ENCODE data around the gene G6PC3. TPM values are rescaled to one million over a fixed set of nuclear protein-coding genes. Genes with fewer than 3 reads are reported as not detected.
A peak's percentile ranks its signal among the peaks of the same experiment; 100 is the strongest.

The G6PC3 gene
- total RNA-seq, 8 experiments from 2014 or later = 43.6 to 194 (median 63.4) TPM

DNA sequence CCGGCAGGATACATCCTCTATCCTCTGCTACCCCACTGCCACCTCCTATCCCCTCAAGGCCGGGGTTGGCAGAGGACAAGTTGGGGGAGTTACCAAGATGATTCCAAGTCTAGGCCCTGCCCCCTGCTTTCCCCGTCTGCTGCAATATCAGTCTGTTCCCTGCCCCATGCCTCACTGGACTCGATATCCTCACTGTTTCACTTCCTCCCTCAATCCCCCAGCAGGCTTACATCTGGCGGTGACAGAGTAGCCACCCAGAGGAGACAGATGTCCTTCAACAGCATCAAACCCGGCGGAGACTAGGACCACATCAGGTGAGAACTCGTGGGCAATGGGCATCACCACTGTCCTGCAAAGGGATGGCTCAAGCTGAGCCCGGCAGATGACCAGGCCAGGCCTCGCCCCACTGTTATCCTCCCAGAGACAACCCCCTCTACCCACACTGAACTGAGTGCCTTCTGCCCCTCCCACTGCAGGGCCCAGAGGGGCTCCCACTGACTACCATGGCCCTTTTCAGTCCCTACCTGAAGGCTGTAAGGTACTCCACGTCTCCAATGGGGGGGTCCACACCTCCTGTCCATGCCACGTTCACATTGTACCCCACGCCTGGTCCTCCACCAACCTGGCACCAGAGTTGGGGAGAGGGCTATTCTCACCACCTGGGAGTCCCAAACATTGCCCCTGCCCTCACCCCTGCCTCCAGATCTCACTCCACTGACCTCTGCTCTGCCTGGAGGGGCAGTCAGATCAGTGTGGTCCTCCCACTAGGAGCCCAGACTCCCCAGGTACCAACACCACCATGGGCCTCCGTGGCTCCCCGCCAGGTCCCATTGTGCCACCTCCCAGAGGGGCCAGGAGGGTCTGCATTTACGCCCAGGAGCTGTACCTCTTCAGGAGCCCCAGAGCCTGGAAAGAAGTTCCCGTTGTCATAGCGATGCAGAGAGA, 9.6 kb downstream of the G6PC3 start:
- ATAC-seq (replicated peaks in 6 of 8) = peak in 3 of 8 experiments; percentile 8 to 27 (median 9)
- H3K4me1 ChIP-seq (replicated peaks in 1 of 2) = peaks cover 0 to 9% of the 10 kb centered on the region in 2 donors
- peak overlapping the region in 1 of 2 donors; percentile 27 for H3K27ac ChIP-seq
- in situ Hi-C loops (cut with MboI; ENCODE audit: low pct_unique_long_range_greater_than_20kb in 2 of 9, low sequenced_read_pairs in 9 of 9, unreplicated experiment in 9 of 9) = no loop called here
- WGBS, 10 experiments = 0 to 100% (median 83%) methylated on average over 1 to 8 of the region's 18 CpGs; no CpG with 5 or more reads in 3 of the 10 experiments
- H3K4me3 ChIP-seq = no peak overlapping the region

DNA sequence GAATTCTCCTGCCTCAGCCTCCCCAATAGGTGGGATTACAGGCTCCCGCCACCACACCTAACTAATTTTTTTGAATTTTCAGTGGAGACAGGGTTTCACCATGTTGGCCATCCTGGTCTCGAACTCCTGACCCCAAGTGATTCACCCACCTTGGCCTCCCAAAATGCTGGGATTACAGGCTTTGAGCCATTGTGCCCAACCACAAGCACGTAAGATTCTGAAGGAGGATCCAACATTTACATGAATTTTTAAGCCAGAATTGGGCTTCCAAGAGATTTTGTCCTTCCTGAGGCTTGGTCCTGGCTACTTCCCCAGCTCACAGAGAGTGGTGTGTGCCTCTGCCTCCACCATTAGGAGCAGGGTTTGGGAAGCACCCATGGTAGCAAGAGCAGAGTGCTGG, 11.1 kb downstream of the G6PC3 start:
- in situ Hi-C loops (cut with MboI; ENCODE audit: low pct_unique_long_range_greater_than_20kb in 2 of 9, low sequenced_read_pairs in 9 of 9, unreplicated experiment in 9 of 9) = no loop called here
- WGBS, 10 experiments = 100% methylated on average over 1 to 3 of the region's 3 CpGs; no CpG with 5 or more reads in 6 of the 10 experiments
- Histone ChIP-seq H3K4me1 (replicated peaks in 1 of 2) (peaks cover 5 to 16% of the 10 kb centered on the region in 2 donors), H3K27ac (no peak overlapping the region), H3K4me3 (no peak overlapping the region)
- ATAC-seq (replicated peaks in 6 of 8) = no peak

DNA sequence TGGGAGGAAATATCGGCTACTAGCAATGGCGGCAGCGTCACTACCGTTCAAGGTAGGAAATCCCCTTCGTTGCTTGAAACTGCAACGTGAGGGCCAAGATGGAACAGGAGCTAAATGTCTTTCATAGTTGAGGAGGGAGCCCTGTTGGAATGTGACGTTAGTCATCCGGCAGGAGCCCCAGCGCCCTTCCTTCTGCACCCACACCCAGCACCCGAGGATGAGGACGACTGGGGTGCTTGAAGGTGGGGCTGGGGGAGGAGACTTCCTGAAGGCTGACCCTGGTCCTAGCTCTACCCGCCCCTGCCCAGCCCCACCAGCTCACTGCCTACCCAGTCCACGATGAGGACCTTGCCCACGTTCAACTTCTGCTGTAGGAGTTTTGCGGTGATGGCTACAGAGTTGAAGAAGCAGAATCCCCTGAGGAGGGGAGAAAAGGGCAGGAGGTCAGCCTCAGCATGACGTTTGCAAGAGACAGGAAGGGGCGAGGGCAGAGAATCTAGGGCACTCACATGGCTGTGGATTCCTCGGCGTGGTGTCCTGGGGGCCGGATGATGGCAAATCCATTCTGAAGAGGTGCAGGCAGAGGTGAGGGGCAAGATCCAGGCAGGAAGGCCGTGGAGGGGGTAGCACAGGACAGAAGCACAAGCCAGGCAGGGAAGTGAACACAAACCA, 11.9 kb downstream of the G6PC3 start:
- Histone ChIP-seq H3K4me3 (no peak overlapping the region), H3K27ac (no peak overlapping the region), H3K4me1 (replicated peaks in 1 of 2) (peaks cover 8 to 20% of the 10 kb centered on the region in 2 donors)
- in situ Hi-C loops (cut with MboI; ENCODE audit: low pct_unique_long_range_greater_than_20kb in 2 of 9, low sequenced_read_pairs in 9 of 9, unreplicated experiment in 9 of 9) = no loop called here
- 50 to 96% (median 83%) methylated on average over 2 to 7 of the region's 21 CpGs; no CpG with 5 or more reads in 3 of the 10 experiments for WGBS, 10 experiments
- no peak for ATAC-seq (replicated peaks in 6 of 8)

DNA sequence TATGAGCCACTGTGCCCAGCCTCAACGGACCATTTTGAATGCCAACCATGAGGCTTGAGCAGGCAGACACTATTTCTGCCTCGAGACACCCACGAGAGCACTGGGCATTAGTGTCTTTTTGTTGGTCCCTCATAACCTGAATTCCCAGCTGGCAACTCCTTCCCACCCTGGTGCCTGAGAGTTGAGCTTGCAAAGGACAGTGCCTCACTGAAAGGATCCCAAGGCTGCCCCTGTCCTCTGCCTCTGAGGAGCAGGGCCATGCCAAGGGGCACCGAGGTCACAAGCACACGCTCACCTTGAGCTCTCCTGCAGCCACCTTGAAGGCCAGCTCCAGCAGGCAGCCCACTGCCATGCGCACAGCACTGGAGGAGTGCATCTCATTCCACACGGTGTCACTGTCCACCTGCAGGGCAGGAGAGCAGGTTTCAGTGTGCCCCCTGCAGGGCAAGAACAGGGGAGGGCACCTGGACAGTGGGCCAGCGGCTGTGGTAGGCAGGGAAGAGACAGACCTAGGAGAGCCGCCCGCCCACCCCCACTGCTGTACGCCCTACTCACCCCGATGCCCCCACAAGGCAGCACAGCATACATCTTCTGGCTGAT, 12.8 kb downstream of the G6PC3 start:
- H3K27ac ChIP-seq = no peak overlapping the region
- ATAC-seq (replicated peaks in 6 of 8) = peak in 1 of 8 experiments; percentile 39
- no peak overlapping the region for H3K4me3 ChIP-seq
- H3K4me1 ChIP-seq (replicated peaks in 1 of 2) = peaks cover 13 to 26% of the 10 kb centered on the region in 2 donors
- in situ Hi-C loops (cut with MboI; ENCODE audit: low pct_unique_long_range_greater_than_20kb in 2 of 9, low sequenced_read_pairs in 9 of 9, unreplicated experiment in 9 of 9) = no loop called here
- 67 to 100% (median 86%) methylated on average over 1 to 4 of the region's 12 CpGs; no CpG with 5 or more reads in 4 of the 10 experiments for WGBS, 10 experiments

DNA sequence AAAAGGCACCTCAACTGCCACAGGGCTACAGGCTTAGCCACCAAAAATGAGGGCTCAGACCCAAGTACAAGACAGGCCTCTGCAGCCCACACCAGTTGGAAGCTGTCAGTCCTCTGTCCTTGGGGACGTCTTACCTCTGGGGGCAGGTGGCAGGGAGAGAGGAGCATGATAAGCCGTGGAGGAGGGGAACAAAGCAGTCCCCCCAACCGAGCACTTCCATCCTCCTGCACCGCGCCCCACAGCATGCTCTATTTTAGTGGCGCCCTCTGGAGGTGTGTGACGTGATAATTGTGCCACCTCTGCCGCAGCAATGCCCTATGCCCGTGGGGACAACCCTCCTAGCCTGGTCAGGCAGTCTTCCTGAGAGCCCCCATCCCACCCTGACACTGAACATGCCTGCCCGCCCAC, 13.6 kb downstream of the G6PC3 start:
- H3K4me1 ChIP-seq (replicated peaks in 1 of 2) = peaks cover 13 to 26% of the 10 kb centered on the region in 2 donors
- ATAC-seq (replicated peaks in 6 of 8) = no peak
- WGBS, 10 experiments = 60 to 71% methylated on average over 1 to 4 of the region's 10 CpGs; no CpG with 5 or more reads in 8 of the 10 experiments
- in situ Hi-C loops (cut with MboI; ENCODE audit: low pct_unique_long_range_greater_than_20kb in 2 of 9, low sequenced_read_pairs in 9 of 9, unreplicated experiment in 9 of 9) = no loop called here
- H3K27ac ChIP-seq = no peak overlapping the region
- no peak overlapping the region for H3K4me3 ChIP-seq

DNA sequence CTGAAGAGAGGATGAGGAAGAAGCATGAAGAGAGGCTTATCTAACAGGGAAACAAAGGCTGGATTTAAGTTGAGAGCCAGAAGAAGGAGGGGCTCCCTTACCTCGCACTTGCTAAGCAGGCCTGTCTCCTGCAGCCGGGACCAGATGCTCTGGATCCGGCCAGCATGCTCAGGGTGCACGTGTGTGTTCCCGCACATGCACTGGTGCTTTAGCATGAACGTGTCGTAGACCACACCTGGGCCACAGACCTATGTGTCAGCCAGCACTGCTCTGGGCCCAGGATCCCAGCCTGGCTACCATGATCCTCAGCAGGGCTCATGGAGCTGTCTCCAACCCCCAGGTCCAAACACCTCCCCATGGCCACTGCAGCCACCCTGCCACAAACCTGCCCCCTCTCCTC, 14.4 kb downstream of the G6PC3 start:
- Histone ChIP-seq H3K4me1 (replicated peaks in 1 of 2) (peaks cover 13 to 26% of the 10 kb centered on the region in 2 donors), H3K4me3 (no peak overlapping the region), H3K27ac (no peak overlapping the region)
- WGBS, 10 experiments = 87 to 100% (median 90%) methylated on average over 2 to 6 of the region's 7 CpGs; no CpG with 5 or more reads in 4 of the 10 experiments
- ATAC-seq (replicated peaks in 6 of 8) = no peak
- in situ Hi-C loops (cut with MboI; ENCODE audit: low pct_unique_long_range_greater_than_20kb in 2 of 9, low sequenced_read_pairs in 9 of 9, unreplicated experiment in 9 of 9) = no loop called here

GRCh38 chr17:44085908-44086307, 15.4 kb downstream of the G6PC3 start:
- no peak overlapping the region for H3K4me3 ChIP-seq
- in situ Hi-C loops (cut with MboI; ENCODE audit: low pct_unique_long_range_greater_than_20kb in 2 of 9, low sequenced_read_pairs in 9 of 9, unreplicated experiment in 9 of 9) = no loop called here

DNA sequence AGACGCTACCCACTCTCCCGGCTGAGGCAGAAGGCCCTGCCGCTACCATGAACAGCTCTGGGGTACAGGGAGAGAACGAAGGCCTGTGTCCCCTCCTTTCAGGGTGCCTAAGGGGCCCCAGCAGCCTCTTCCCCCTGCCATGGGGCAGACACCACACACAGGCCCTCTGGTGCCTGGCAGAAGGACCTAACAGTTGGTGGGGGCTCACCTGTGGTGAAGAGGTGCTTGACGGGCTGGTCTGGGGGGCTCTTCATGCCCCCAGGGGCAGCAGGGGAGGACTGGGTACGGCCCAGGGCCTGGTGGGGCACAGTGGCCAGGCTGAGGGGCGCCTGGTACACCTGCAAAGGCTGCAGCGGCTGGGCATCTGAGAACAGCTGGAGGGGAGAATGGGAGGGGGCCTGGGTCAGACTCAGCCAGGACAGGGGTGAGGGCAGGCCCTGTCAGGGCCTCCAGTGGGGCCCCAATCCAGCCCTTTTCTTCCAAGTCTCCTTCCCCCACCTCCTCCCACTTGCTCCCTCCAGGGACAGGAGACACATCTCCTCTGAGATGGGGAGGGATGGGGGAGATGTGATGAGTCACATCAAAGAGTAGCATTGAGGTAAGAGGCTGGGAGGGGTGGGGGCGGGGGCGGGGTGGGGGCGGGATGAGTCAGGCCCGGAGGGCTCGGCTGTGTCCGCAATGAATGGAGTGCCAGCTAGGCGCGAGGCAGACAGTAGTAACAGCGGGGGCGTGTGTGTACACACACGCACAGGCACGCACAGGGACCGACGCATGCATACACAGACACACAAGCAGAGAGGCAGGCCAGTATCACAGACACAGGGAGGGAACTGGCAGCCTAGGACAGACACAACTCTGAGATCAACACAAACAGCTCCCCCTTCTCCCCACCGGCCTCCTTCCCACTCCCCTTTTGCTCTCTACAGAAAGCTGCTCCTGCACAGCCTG, 16.1 kb downstream of the G6PC3 start:
- WGBS, 10 experiments = 60% methylated on average over 2 of the region's 23 CpGs; no CpG with 5 or more reads in 9 of the 10 experiments
- Histone ChIP-seq H3K27ac (peak overlapping the region; percentile 64 to 79), H3K4me3 (no peak overlapping the region), H3K4me1 (replicated peaks in 1 of 2) (peaks cover 13 to 18% of the 10 kb centered on the region in 2 donors)
- in situ Hi-C loops (cut with MboI; ENCODE audit: low pct_unique_long_range_greater_than_20kb in 2 of 9, low sequenced_read_pairs in 9 of 9, unreplicated experiment in 9 of 9) = no loop called here
- ATAC-seq (replicated peaks in 6 of 8) = peak; percentile 90 to 94 (median 94)

More at GRCh38 chr17:44085908-44086307, 15.4 kb downstream of the G6PC3 start:
- ATAC-seq (replicated peaks in 6 of 8) = no peak
- Histone ChIP-seq H3K27ac (peak overlapping the region; percentile 64 to 79), H3K4me1 (replicated peaks in 1 of 2) (peaks cover 13 to 22% of the 10 kb centered on the region in 2 donors)
- 50 to 100% (median 90%) methylated on average over 1 to 2 of the region's 5 CpGs; no CpG with 5 or more reads in 5 of the 10 experiments for WGBS, 10 experiments

DNA sequence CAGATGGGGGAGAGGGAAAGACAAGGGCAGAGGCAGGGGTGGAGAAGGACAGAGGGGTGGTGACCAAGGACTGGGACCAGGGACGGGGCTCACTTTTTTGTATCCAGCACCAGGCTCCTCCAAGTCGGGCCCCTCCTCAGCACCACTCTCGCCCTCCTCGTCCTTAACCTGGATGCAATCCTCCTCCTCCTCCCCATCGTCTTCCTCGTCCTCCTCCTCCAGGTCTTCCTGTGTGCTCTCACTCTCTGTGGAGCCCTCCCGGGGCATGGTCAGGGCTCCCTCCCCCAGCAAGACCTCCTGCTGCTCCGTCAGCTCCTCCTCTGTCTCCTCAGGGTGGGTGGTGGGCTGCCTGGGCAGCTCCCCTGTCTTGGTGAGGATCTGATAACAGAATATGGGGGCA, 16.8 kb downstream of the G6PC3 start:
- H3K4me1 ChIP-seq (replicated peaks in 1 of 2) = peaks cover 13 to 18% of the 10 kb centered on the region in 2 donors
- H3K4me3 ChIP-seq = no peak overlapping the region
- H3K27ac ChIP-seq = peak overlapping the region; percentile 51 to 76
- 0% methylated on average over 1 of the region's 8 CpGs; no CpG with 5 or more reads in 8 of the 10 experiments for WGBS, 10 experiments
- ATAC-seq (replicated peaks in 6 of 8) = peak in 1 of 8 experiments; percentile 7
- in situ Hi-C loops (cut with MboI; ENCODE audit: low pct_unique_long_range_greater_than_20kb in 2 of 9, low sequenced_read_pairs in 9 of 9, unreplicated experiment in 9 of 9) = no loop called here

DNA sequence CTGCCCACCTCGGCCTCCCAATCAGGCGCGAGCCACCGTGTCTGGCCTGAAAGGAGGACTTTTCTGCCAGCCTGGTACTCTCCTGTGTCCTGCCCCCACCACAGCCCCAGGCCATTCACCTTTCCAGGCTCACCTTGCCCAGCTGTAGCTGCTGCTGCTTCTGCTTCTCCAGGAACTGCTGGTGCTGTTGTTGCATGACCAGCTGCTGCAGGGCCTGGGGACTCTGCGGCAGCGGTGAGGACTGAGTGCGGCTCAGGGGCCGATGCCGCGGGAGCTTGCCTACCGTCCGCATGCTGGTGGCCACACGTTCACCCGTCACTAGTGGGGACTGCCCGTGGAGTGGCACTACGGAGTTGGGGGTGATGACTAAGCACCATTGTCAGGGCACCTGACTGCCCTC, 17.7 kb downstream of the G6PC3 start:
- Histone ChIP-seq H3K4me1 (replicated peaks in 1 of 2) (peaks cover 13 to 18% of the 10 kb centered on the region in 2 donors), H3K27ac (no peak overlapping the region), H3K4me3 (no peak overlapping the region)
- in situ Hi-C loops (cut with MboI; ENCODE audit: low pct_unique_long_range_greater_than_20kb in 2 of 9, low sequenced_read_pairs in 9 of 9, unreplicated experiment in 9 of 9) = no loop called here
- ATAC-seq (replicated peaks in 6 of 8) = no peak
- 94 to 100% (median 98%) methylated on average over 1 to 13 of the region's 16 CpGs; no CpG with 5 or more reads in 6 of the 10 experiments for WGBS, 10 experiments

DNA sequence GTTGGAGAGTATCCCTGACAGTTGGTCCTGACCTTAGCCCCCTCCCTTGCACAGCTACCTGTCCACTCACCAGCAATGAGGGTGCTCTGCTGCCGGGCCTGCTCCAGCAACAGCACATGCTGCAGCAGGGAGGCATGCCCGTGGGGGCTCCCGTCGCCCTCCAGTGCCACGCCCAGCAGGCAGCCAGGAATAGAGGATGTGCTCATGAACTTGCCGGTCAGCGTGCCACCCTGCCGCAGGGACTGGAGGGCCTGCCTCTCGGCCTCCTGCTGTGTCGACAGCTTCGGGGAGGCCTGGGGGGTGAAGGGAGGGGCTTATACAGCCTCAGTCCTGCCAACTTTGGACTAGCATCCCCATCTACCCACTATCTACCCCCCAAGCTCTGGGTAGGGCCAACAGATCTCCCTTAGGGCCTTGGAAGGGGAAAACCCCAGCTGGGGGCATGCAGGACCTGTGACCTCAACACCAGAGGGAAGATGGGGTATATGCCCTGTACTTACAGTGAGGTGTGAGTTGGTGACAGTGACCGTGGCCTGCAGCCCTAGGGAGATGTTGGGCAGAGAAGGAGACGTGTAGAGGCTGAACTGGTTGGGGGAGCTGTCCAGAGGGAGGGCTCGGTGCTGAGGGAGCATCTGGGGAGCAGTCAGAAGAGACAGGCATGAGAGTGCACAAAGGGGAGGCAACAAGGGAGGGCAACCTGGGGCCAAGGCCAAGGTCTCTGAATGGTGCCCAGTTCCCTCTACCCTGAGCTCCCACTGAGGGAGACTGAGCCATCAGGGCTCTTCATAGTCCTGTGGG, 20.9 kb downstream of the G6PC3 start:
- no peak overlapping the region for H3K27ac ChIP-seq
- 40 to 100% (median 85%) methylated on average over 1 to 8 of the region's 14 CpGs; no CpG with 5 or more reads in 4 of the 10 experiments for WGBS, 10 experiments
- peaks cover 20 to 25% of the 10 kb centered on the region in 2 donors for H3K4me1 ChIP-seq (replicated peaks in 1 of 2)
- in situ Hi-C loops (cut with MboI; ENCODE audit: low pct_unique_long_range_greater_than_20kb in 2 of 9, low sequenced_read_pairs in 9 of 9, unreplicated experiment in 9 of 9) = no loop called here
- ATAC-seq (replicated peaks in 6 of 8) = no peak
- H3K4me3 ChIP-seq = no peak overlapping the region
